GM18511 (cell line): Measurements from ENCODE around the gene N4BP2L1.
A peak's percentile ranks its signal among the peaks of the same experiment; 100 is the strongest.

Experiments used
- ATAC-seq: cut with Tn5 transposase; IDR thresholded peaks from one replicate; pipeline ENCODE4 v1.9.1; 2021; ENCODE audit warnings: mild to moderate bottlenecking, moderate library complexity; ENCODE audit not compliant: unreplicated experiment

The N4BP2L1 gene

GRCh38 chr13:32427852-32428580 lies at the start of gene N4BP2L1:
N4BP2L1 (minus strand) TSS chr13:32428130; CDS start chr13:32428082, 48 bp downstream.
- peak; percentile 78 for ATAC-seq

GRCh38 chr13:32476892-32477291 lies 49.0 kb upstream of the N4BP2L1 start:
- no peak for ATAC-seq

- ATAC-seq: no peak
Measured at GRCh38 chr13:32476021-32476731, 48.2 kb upstream of the N4BP2L1 start.

GRCh38 chr13:32474999-32475792 lies 47.3 kb upstream of the N4BP2L1 start:
- ATAC-seq: no peak

GRCh38 chr13:32473650-32474049 lies 45.7 kb upstream of the N4BP2L1 start:
- no peak for ATAC-seq

GRCh38 chr13:32472194-32472621 lies 44.3 kb upstream of the N4BP2L1 start:
- ATAC-seq: peak; percentile 76

GRCh38 chr13:32471187-32471922 lies 43.4 kb upstream of the N4BP2L1 start:
- ATAC-seq: no peak

- ATAC-seq: no peak
Measured at GRCh38 chr13:32468502-32469142, 40.7 kb upstream of the N4BP2L1 start.

GRCh38 chr13:32456591-32456990 lies 28.7 kb upstream of the N4BP2L1 start:
- ATAC-seq: no peak

GRCh38 chr13:32455594-32455903 lies 27.6 kb upstream of the N4BP2L1 start:
- no peak for ATAC-seq

DNA sequence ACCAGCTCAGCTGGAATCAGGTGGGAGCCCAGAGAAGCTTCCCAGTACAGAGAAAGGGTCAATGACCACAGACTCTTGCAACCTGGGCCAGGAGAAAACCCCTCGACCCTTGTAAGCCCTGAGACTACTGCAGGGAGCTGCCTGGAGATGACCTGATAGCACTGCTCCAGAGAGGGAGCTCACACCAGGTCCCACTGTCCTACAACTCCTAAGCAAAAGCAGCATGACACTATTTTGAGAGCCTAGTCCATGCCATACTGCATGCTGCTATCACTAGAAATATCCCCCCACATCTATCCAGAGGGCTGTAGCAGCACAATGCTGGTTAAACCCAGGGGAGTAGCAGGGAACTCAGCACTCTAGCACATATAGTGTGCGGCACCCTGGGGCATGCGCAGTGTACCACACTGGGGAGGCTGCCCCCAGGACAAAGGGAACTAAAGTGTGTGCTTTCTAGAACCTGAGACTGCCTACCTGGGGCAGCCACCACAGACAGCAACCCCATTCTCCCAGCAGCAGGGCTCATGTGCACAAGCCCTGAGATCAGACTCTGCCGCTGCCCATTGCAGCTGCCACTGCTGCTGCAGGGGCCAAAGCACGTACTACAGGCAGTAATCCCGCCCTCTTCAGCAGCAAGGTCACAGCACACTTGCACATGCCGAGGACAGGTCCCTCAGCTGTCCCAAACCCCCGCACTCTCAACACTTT lies 27.1 kb upstream of the N4BP2L1 start:
- ATAC-seq: no peak

DNA sequence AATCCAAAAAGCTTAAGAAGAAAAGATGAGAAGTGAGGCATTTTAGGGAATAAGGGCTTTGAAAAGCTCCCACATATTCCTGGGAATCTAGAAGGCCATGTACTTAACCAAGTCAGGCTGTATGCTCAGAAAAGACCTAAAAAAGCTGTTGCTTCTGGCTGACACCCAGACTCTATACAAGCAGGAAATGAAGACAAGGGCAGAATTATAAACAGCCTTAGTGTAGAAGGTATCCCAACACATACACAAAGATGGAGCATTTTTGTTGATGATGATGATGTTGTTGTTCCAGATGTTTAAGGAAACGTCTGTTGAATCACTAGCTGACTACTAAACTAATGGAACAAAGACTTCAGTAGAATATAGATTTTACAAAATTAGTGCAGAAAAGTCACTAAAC lies 26.1 kb upstream of the N4BP2L1 start:
- no peak for ATAC-seq

GRCh38 chr13:32448972-32449371 lies 21.0 kb upstream of the N4BP2L1 start:
- no peak for ATAC-seq

GRCh38 chr13:32447894-32448623 lies 20.1 kb upstream of the N4BP2L1 start:
- ATAC-seq: no peak

- ATAC-seq: no peak
Measured at GRCh38 chr13:32446773-32447465, 19.0 kb upstream of the N4BP2L1 start.

DNA sequence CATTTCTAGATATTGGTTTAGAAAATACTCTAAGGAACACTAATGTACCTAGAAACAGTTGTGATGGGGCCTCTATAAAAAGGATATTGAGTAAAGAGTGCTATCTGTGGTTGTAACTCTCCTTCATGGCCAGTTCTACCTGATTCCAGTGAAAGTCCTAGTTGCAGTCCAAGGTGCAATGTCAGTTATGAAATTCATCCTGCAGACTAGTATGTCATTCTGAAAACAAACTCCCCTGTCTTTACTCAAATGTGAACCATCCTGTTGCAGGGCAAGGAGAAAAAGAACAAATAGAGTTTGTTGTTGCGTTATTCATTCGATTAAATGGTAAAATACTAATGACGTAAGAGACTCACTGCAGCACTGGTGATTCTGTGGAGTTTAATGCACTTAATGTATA lies 18.3 kb upstream of the N4BP2L1 start:
- ATAC-seq: no peak

- ATAC-seq: no peak
Measured at GRCh38 chr13:32445461-32445860, 17.5 kb upstream of the N4BP2L1 start.

DNA sequence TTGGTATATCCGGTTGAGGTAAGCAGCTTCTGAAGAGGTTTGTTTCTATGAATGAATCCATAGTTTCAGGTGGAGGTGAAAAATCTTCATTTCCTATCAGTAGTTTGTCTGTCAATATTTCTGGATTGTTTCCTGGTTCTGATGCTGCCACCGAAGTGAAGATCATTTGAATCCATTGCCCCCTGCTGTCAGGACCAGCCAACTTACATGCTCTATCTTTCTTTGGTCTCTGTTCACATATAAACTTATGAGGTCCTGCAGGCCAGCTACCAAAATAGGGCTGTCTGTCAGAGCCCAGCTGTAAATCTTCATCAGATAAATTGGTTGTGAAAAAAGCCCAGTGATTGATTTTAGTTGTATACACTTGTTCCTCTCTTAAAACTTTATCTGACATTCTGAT lies 15.2 kb upstream of the N4BP2L1 start:
- ATAC-seq: peak; percentile 72

GRCh38 chr13:32438871-32439270 lies 10.9 kb upstream of the N4BP2L1 start:
- ATAC-seq: no peak
